Karpas-422 (cell line): ENCODE data around the gene VASN. TPM values are rescaled to one million over a fixed set of nuclear protein-coding genes. Genes with fewer than 3 reads are reported as not detected.
A peak's percentile ranks its signal among the peaks of the same experiment; 100 is the strongest.

Experiments
- DNase-seq: peaks from one replicate; pipeline ENCODE4 v3.0.0-alpha.2; 2015
- H2AFZ ChIP-seq: fragments of 200-600 bp; sonication (generic); 2 replicates; pipeline ENCODE4 v1.6.1; 2014; ENCODE audit warnings: antibody characterized with exemption, low read length, mixed read lengths
- H3K27ac ChIP-seq: fragments of 200-600 bp; sonication (generic); 2 replicates; pipeline ENCODE4 v1.5.1; 2014; ENCODE audit warnings: mild to moderate bottlenecking, low read length, moderate library complexity
- H3K27me3 ChIP-seq: fragments of 200-600 bp; sonication (generic); 2 replicates; pipeline ENCODE4 v1.6.1; 2014; ENCODE audit warnings: low read length, mixed read lengths
- H3K36me3 ChIP-seq: fragments of 200-600 bp; sonication (generic); 2 replicates; pipeline ENCODE4 v1.6.1; 2014; ENCODE audit warnings: low read length, mixed read lengths; ENCODE audit not compliant: insufficient read depth
- H3K4me1 ChIP-seq: fragments of 200-600 bp; sonication (generic); 2 replicates; pipeline ENCODE4 v1.6.1; 2014; ENCODE audit warnings: mild to moderate bottlenecking, low read length, mixed read lengths
- H3K4me2 ChIP-seq: fragments of 200-600 bp; sonication (generic); 2 replicates; pipeline ENCODE4 v1.6.1; 2014; ENCODE audit warnings: low read length, low read depth, mild to moderate bottlenecking; ENCODE audit not compliant: poor library complexity, severe bottlenecking
- H3K4me3 ChIP-seq: fragments of 200-600 bp; sonication (generic); 2 replicates; pipeline ENCODE4 v1.5.1; 2014; ENCODE audit warnings: mild to moderate bottlenecking, antibody characterized with exemption, low read length, mixed read lengths
- H3K79me2 ChIP-seq: fragments of 200-600 bp; sonication (generic); 2 replicates; pipeline ENCODE4 v1.6.1; 2014; ENCODE audit warnings: mild to moderate bottlenecking, low read length, mixed read lengths
- H3K9ac ChIP-seq: fragments of 200-600 bp; sonication (generic); 2 replicates; pipeline ENCODE4 v1.6.0; 2014; ENCODE audit warnings: low read length
- H3K9me2 ChIP-seq: fragments of 200-600 bp; sonication (generic), shearing (Covaris generic); replicated peaks from 2 replicates; pipeline ENCODE4 v1.6.0; 2014; ENCODE audit warnings: mild to moderate bottlenecking, low read length, moderate library complexity; ENCODE audit not compliant: insufficient read depth
- H3K9me3 ChIP-seq: fragments of 300-700, 200-600 bp; sonication (generic); 2 replicates; pipeline ENCODE4 v1.6.1; 2014; ENCODE audit warnings: low read length, mixed read lengths
- H4K20me1 ChIP-seq: fragments of 200-600 bp; sonication (generic); 2 replicates; pipeline ENCODE4 v1.6.1; 2014; ENCODE audit warnings: mild to moderate bottlenecking, antibody characterized with exemption, low read length, low read depth; ENCODE audit not compliant: insufficient read depth
- total RNA-seq: library from RNA; depleted of rRNA; stranded (reverse); fragments of >200 nt; shearing (Covaris generic); gene quantifications from 2 replicates; pipeline ENCODE4 v1.2.3, GENCODE V29; 2014; ENCODE audit warnings: low replicate concordance

Gene VASN
- total RNA-seq, 1 experiment from 2014 or later: 4.1 TPM

GRCh38 chr16:4369007-4369733, 2.5 kb upstream of the VASN start:
- peaks cover 32% of the 10 kb centered on the region for H4K20me1 ChIP-seq
- H3K4me2 ChIP-seq: no peak overlapping the region
- H2AFZ ChIP-seq: no peak overlapping the region
- H3K27me3 ChIP-seq: no peaks in the 10 kb centered on the region; the same call in 1 of the 2 replicates
- H3K27ac ChIP-seq: no peak overlapping the region
- no peak overlapping the region for H3K4me3 ChIP-seq
- peaks cover 58% of the 10 kb centered on the region for H3K4me1 ChIP-seq
- peaks cover 5% of the 10 kb centered on the region; the same call in 1 of the 2 replicates for H3K36me3 ChIP-seq
- no peak overlapping the region for H3K9ac ChIP-seq
- H3K79me2 ChIP-seq: no peaks in the 10 kb centered on the region
- no peaks in the 10 kb centered on the region for H3K9me2 ChIP-seq
- H3K9me3 ChIP-seq: no peaks in the 10 kb centered on the region
- DNase-seq: no peak

- DNase-seq: no peak
- Histone ChIP-seq H3K27me3 (no peaks in the 10 kb centered on the region; the same call in 1 of the 2 replicates), H3K4me3 (no peak overlapping the region), H3K9me2 (no peaks in the 10 kb centered on the region), H3K4me2 (no peak overlapping the region), H3K4me1 (peaks cover 49% of the 10 kb centered on the region), H3K9ac (no peak overlapping the region), H4K20me1 (peaks cover 32% of the 10 kb centered on the region), H3K79me2 (no peaks in the 10 kb centered on the region), H2AFZ (no peak overlapping the region), H3K27ac (no peak overlapping the region), H3K9me3 (no peaks in the 10 kb centered on the region), H3K36me3 (peaks cover 5% of the 10 kb centered on the region; the same call in 1 of the 2 replicates)
These were observed 1.5 kb upstream of the VASN start for GRCh38 chr16:4370151-4370550.

- H3K9ac ChIP-seq: no peak overlapping the region
- H4K20me1 ChIP-seq: peaks cover 34% of the 10 kb centered on the region
- no peaks in the 10 kb centered on the region for H3K9me3 ChIP-seq
- no peak overlapping the region for H2AFZ ChIP-seq
- DNase-seq: no peak
- no peaks in the 10 kb centered on the region; the same call in 1 of the 2 replicates for H3K27me3 ChIP-seq
- peak overlapping the region; percentile 80 for H3K4me2 ChIP-seq
- no peak overlapping the region for H3K27ac ChIP-seq
- H3K36me3 ChIP-seq: peaks cover 5% of the 10 kb centered on the region; the same call in 1 of the 2 replicates
- H3K4me1 ChIP-seq: peaks cover 43% of the 10 kb centered on the region
- H3K79me2 ChIP-seq: no peaks in the 10 kb centered on the region
- H3K9me2 ChIP-seq: no peaks in the 10 kb centered on the region
- no peak overlapping the region for H3K4me3 ChIP-seq
These were observed 885 bp upstream of the VASN start for GRCh38 chr16:4370570-4371356.

GRCh38 chr16:4372001-4372577, 441 bp downstream of the VASN start:
- Histone ChIP-seq H3K36me3 (peaks cover 5% of the 10 kb centered on the region; the same call in 1 of the 2 replicates), H3K27ac (no peak overlapping the region), H2AFZ (no peak overlapping the region), H3K9me2 (no peaks in the 10 kb centered on the region), H3K4me3 (peak overlapping the region; percentile 69), H3K4me2 (peak overlapping the region; percentile 80), H3K27me3 (no peaks in the 10 kb centered on the region; the same call in 1 of the 2 replicates), H3K9ac (peak overlapping the region; percentile 74), H3K79me2 (no peaks in the 10 kb centered on the region), H3K4me1 (peaks cover 31% of the 10 kb centered on the region), H4K20me1 (peaks cover 43% of the 10 kb centered on the region), H3K9me3 (no peaks in the 10 kb centered on the region)
- peak; percentile 65 for DNase-seq

- Histone ChIP-seq H2AFZ (no peak overlapping the region), H3K27ac (no peak overlapping the region), H4K20me1 (peaks cover 43% of the 10 kb centered on the region), H3K79me2 (no peaks in the 10 kb centered on the region), H3K4me3 (peak overlapping the region; percentile 69), H3K9me2 (no peaks in the 10 kb centered on the region), H3K9me3 (no peaks in the 10 kb centered on the region), H3K4me1 (peaks cover 31% of the 10 kb centered on the region), H3K9ac (peak overlapping the region; percentile 74), H3K4me2 (peak overlapping the region; percentile 80), H3K27me3 (no peaks in the 10 kb centered on the region; the same call in 1 of the 2 replicates), H3K36me3 (no peaks in the 10 kb centered on the region; the same call in 1 of the 2 replicates)
- peak; percentile 76 for DNase-seq
These were observed 1.1 kb downstream of the VASN start for GRCh38 chr16:4372578-4373355.

- Histone ChIP-seq H3K4me2 (peak overlapping the region; percentile 80), H3K4me3 (peak overlapping the region; percentile 69; the same call in 1 of the 2 replicates), H3K27ac (no peak overlapping the region)
These were observed 1.8 kb downstream of the VASN start for GRCh38 chr16:4373356-4373908.

GRCh38 chr16:4373909-4374742, 2.5 kb downstream of the VASN start:
- peak overlapping the region; percentile 80 for H3K4me2 ChIP-seq
- no peaks in the 10 kb centered on the region for H3K9me2 ChIP-seq
- H3K4me1 ChIP-seq: peaks cover 31% of the 10 kb centered on the region
- H2AFZ ChIP-seq: no peak overlapping the region
- DNase-seq: no peak
- no peaks in the 10 kb centered on the region; the same call in 1 of the 2 replicates for H3K27me3 ChIP-seq
- no peaks in the 10 kb centered on the region for H3K79me2 ChIP-seq
- H3K27ac ChIP-seq: no peak overlapping the region
- peak overlapping the region; percentile 74 for H3K9ac ChIP-seq
- no peak overlapping the region; the same call in 1 of the 2 replicates for H3K4me3 ChIP-seq
- H3K36me3 ChIP-seq: no peaks in the 10 kb centered on the region; the same call in 1 of the 2 replicates
- H4K20me1 ChIP-seq: peaks cover 55% of the 10 kb centered on the region
- no peaks in the 10 kb centered on the region for H3K9me3 ChIP-seq

More at GRCh38 chr16:4373356-4373908, 1.8 kb downstream of the VASN start:
- no peak for DNase-seq
- Histone ChIP-seq H3K27me3 (no peaks in the 10 kb centered on the region; the same call in 1 of the 2 replicates), H2AFZ (no peak overlapping the region), H3K9me3 (no peaks in the 10 kb centered on the region), H3K79me2 (no peaks in the 10 kb centered on the region), H4K20me1 (peaks cover 48% of the 10 kb centered on the region), H3K4me1 (peaks cover 31% of the 10 kb centered on the region), H3K9ac (peak overlapping the region; percentile 74), H3K9me2 (no peaks in the 10 kb centered on the region), H3K36me3 (no peaks in the 10 kb centered on the region; the same call in 1 of the 2 replicates)
